Measurements from ENCODE around the gene HPS4.

GRCh38 chr22:26517429-26517828, 33.8 kb upstream of the HPS4 start:
- TF ChIP-seq POLR2A (IDR thresholded peaks at IDR 0.05) = no peak
- TF ChIP-seq CTCF (IDR thresholded peaks at IDR 0.05) = no peak
- TF ChIP-seq POLR2AphosphoS5 (IDR thresholded peaks at IDR 0.05; ENCODE audit: insufficient read depth in 1 of 2, low read depth in 1 of 2) = no peak
